Endothelial cell of umbilical vein (primary cell): ENCODE data around the gene CLDN8. TPM values are rescaled to one million over a fixed set of nuclear protein-coding genes. Genes with fewer than 3 reads are reported as not detected.

ENCODE experiments used
- BruUV-seq: library from RNA; stranded (reverse); fragments of 400-500 nt; replicated peaks from 2 replicates; lab custom pipeline; 2021; lab: Mats Ljungman, UMichigan
- CTCF ChIA-PET: fragments of 300-600, 350-600 bp; sonication (Branson Sonifier 250); formaldehyde crosslinking; loops from one replicate; lab custom pipeline; 2021; ENCODE audit warnings: antibody characterized with exemption, inconsistent platforms; lab: Charles Lee
- POLR2A ChIA-PET: fragments of 300-600, 350-600 bp; sonication (Branson Sonifier 250); formaldehyde crosslinking; loops from one replicate; lab custom pipeline; 2021; ENCODE audit warnings: antibody characterized with exemption, inconsistent platforms; lab: Charles Lee
- DNase-seq: peaks from one replicate; pipeline ENCODE4 v3.0.0-alpha.2; 2011; ENCODE audit warnings: low read depth, low spot score
- FAIRE-seq: peaks from 2 replicates; lab custom pipeline; 2011; peaks lifted over from hg19 to GRCh38; lab: Jason Lieb, UNC
- H2AFZ ChIP-seq: 2 replicates; pipeline ENCODE4 v1.6.0; 2012; ENCODE audit warnings: low read depth, low read length, control low read depth, inconsistent platforms
- H3K27ac ChIP-seq: 2 replicates; pipeline ENCODE4 v1.5.1; 2011; ENCODE audit warnings: low read depth, mild to moderate bottlenecking, control low read depth, low read length, moderate library complexity; ENCODE audit not compliant: insufficient read depth
- H3K27me3 ChIP-seq, 2 experiments: 2 replicates each; pipeline versions ENCODE4 v1.6.0 to v1.6.1; 2011; ENCODE audit warnings: low read length in 2 of 2, mixed read lengths in 1 of 2; ENCODE audit not compliant: control insufficient read depth in 2 of 2, insufficient read depth in 2 of 2
- H3K36me3 ChIP-seq, 2 experiments: 2 replicates in 1 of 2; 3 replicates in 1 of 2; pipeline ENCODE4 v1.5.1; 2011; ENCODE audit warnings: low read length in 2 of 2, mild to moderate bottlenecking in 1 of 2, moderate library complexity in 1 of 2; ENCODE audit not compliant: control insufficient read depth in 2 of 2, insufficient read depth in 2 of 2; ENCODE audit errors: extremely low read depth in 1 of 2
- H3K4me1 ChIP-seq: 3 replicates; pipeline ENCODE4 v1.5.1; 2011; ENCODE audit warnings: mild to moderate bottlenecking, low read length; ENCODE audit not compliant: control insufficient read depth, insufficient read depth; ENCODE audit errors: extremely low read depth
- H3K4me2 ChIP-seq: 2 replicates; pipeline ENCODE4 v1.6.1; 2011; ENCODE audit warnings: low read length, control low read depth, mixed read lengths; ENCODE audit not compliant: insufficient read depth
- H3K4me3 ChIP-seq, 3 experiments: fragments of 200-600 bp in 1 of 3; sonication (generic), shearing (Covaris generic) in 1 of 3; replicated peaks in 1 of 3; 2 replicates each; pipeline ENCODE4 v1.5.1; 2011 to 2016; ENCODE audit warnings: control low read depth in 3 of 3, low read length in 3 of 3, mild to moderate bottlenecking in 2 of 3, inconsistent platforms in 1 of 3, low read depth in 1 of 3, moderate library complexity in 1 of 3; ENCODE audit not compliant: insufficient read depth in 1 of 3
- H3K79me2 ChIP-seq: 2 replicates; pipeline ENCODE4 v1.6.0; 2012; ENCODE audit warnings: low read length, inconsistent platforms; ENCODE audit not compliant: control insufficient read depth, insufficient read depth
- H3K9ac ChIP-seq: replicated peaks from 2 replicates; pipeline ENCODE3; 2011; ENCODE audit warnings: low read length, control low read depth; ENCODE audit not compliant: insufficient read depth; ENCODE audit errors: extremely low read depth
- H3K9me1 ChIP-seq: replicated peaks from 3 replicates; pipeline ENCODE4 v1.6.0; 2011; ENCODE audit warnings: mild to moderate bottlenecking, low read length; ENCODE audit not compliant: control insufficient read depth, insufficient read depth; ENCODE audit errors: extremely low read depth
- H3K9me3 ChIP-seq: replicated peaks from 2 replicates; pipeline ENCODE4 v1.5.1; 2012; ENCODE audit warnings: low read length, inconsistent platforms; ENCODE audit not compliant: control insufficient read depth, insufficient read depth
- H4K20me1 ChIP-seq: replicated peaks from 2 replicates; pipeline ENCODE3; 2011; ENCODE audit warnings: mild to moderate bottlenecking, low read length; ENCODE audit not compliant: control insufficient read depth, insufficient read depth; ENCODE audit errors: extremely low read depth
- CTCF ChIP-seq, 2 donors: IDR thresholded peaks; 1 replicate in 1 of 2; 2 replicates in 1 of 2; pipeline ENCODE4 v1.5.1; 2011; ENCODE audit warnings: low read length in 2 of 2, mild to moderate bottlenecking in 2 of 2, moderate library complexity in 2 of 2, control low read depth in 1 of 2, inconsistent platforms in 1 of 2, low read depth in 1 of 2; ENCODE audit not compliant: insufficient read depth in 1 of 2; ENCODE audit errors: extremely low read depth in 1 of 2
- EZH2 ChIP-seq: IDR thresholded peaks from 2 replicates; pipeline ENCODE4 v1.6.1; 2012; ENCODE audit warnings: borderline replicate concordance, low read depth, mild to moderate bottlenecking, moderate library complexity, low read length, inconsistent platforms; ENCODE audit not compliant: severe bottlenecking
- FOS ChIP-seq: IDR thresholded peaks from 2 replicates; pipeline ENCODE4 v1.6.1; 2011; ENCODE audit warnings: mild to moderate bottlenecking, low read length, moderate library complexity, borderline replicate concordance; ENCODE audit not compliant: insufficient read depth
- GATA2 ChIP-seq: IDR thresholded peaks from 2 replicates; pipeline ENCODE4 v1.7.0; 2011; ENCODE audit warnings: low read depth, mild to moderate bottlenecking, moderate library complexity, mixed read lengths, low read length; ENCODE audit not compliant: insufficient read length, insufficient read depth
- JUN ChIP-seq: IDR thresholded peaks from 2 replicates; pipeline ENCODE4 v1.6.1; 2011; ENCODE audit warnings: borderline replicate concordance, low read depth; ENCODE audit not compliant: insufficient read length, insufficient read depth
- MAX ChIP-seq: IDR thresholded peaks from 2 replicates; pipeline ENCODE4 v1.6.1; 2011; ENCODE audit not compliant: insufficient read depth, insufficient read length
- MYC ChIP-seq: IDR thresholded peaks from one replicate; pipeline ENCODE4 v1.6.1; 2011; ENCODE audit warnings: mild to moderate bottlenecking, low read depth, low read length
- POLR2A ChIP-seq: IDR thresholded peaks from 2 replicates; pipeline ENCODE4 v1.6.1; 2012; ENCODE audit warnings: low read depth, mild to moderate bottlenecking, control low read depth, low read length
- POLR2AphosphoS5 ChIP-seq: IDR thresholded peaks from 2 replicates; pipeline ENCODE4 v1.6.1; 2012; ENCODE audit warnings: low read depth, mild to moderate bottlenecking, control low read depth, low read length, moderate library complexity; ENCODE audit not compliant: insufficient read depth
- dilution Hi-C: fragments of 300-500 bp; cut with MboI; formaldehyde crosslinking; loops from one replicate; pipeline ENCODE4 v1.15.0; 2019; ENCODE audit warnings: low sequenced_read_pairs; ENCODE audit not compliant: extremely low pct_ligation_motif_present
- intact Hi-C: fragments of 100-400 bp; cut with micrococcal nuclease; formaldehyde crosslinking; loops from one replicate; pipeline ENCODE4 v1.10.0; 2022
- polyA plus RNA-seq, 4 experiments: library from polyadenylated mRNA; depleted of rRNA in 3 of 4; stranded (reverse) in 3 of 4; unstranded in 1 of 4; fragments of >200 nt; gene quantifications; 2 replicates each; pipeline versions ENCODE4 v1.2.1 to v1.2.3, GENCODE V29; 2011 to 2012; ENCODE audit warnings: missing spikeins in 1 of 4
- total RNA-seq: library from RNA; stranded (reverse); gene quantifications from 2 replicates; pipeline ENCODE4 v1.2.3, GENCODE V29; 2021

CLDN8 gene
- total and polyA plus RNA-seq, 2 donors (not counting 3 experiments of a cell fraction or from before 2014, with no cell fraction given), result not detected

DNA sequence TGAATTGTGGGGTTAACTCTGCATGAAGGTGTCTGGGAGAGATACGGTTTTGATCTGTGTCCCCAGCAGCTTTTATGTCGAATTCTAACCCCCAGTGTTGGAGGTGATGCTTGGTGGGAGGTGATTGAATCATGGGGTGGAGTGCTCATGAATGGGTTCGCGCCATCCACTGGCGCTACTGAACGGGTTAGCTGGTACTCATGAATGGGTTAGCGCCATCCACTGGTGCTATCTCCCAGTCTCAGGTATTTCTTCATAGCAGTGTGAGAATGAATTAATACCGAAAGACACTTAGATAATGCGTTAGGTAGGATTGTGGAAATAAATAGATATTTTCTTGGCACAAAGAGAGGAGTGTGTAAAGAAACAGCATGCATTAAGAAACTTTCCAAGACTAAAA, 32.9 kb upstream of the CLDN8 start:
- DNase-seq (no peak), FAIRE-seq (no peak)
- Histone ChIP-seq H3K79me2 (no peaks in the 10 kb centered on the region), H3K27ac (no peak overlapping the region), H3K9ac (no peak overlapping the region), H3K36me3 (no peaks in the 10 kb centered on the region), H3K9me3 (peaks cover 5% of the 10 kb centered on the region), H3K27me3 (no peaks in the 10 kb centered on the region), H3K4me1 (no peaks in the 10 kb centered on the region), H3K4me2 (no peak overlapping the region), H4K20me1 (no peaks in the 10 kb centered on the region), H2AFZ (no peak overlapping the region), H3K9me1 (no peaks in the 10 kb centered on the region), H3K4me3 (no peak overlapping the region)
- no peak for TF ChIP-seq POLR2AphosphoS5
- no peak for TF ChIP-seq FOS
- TF ChIP-seq JUN, result no peak
- TF ChIP-seq MYC, result no peak
- no peak for TF ChIP-seq MAX
- TF ChIP-seq EZH2, result no peak
- TF ChIP-seq POLR2A, result no peak
- ChIA-PET POLR2A (no interaction called here), CTCF (no interaction called here)
- intact Hi-C loops, result no loop called here
- dilution Hi-C loops, result no loop called here
- BruUV-seq, result no TSS peak

DNA sequence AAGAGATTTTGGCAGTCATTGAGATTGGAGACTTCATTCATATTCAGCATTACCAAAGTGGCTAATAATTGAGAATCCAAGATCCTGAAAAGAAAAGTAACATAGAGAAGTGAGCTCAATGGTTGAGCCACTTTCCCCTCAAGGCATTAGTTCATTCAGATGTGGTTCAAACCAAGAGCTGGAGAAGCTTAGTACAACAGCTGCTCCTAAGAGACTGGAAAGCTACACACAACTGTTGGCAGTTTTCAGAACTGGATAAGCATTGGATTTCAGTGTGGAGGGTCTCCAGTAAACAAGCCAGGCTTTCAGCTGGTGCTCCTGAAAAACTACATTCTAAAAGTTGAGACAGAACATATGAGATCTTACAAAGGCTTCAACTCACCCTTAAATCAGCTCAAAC, 29.2 kb upstream of the CLDN8 start:
- peaks cover 10% of the 10 kb centered on the region for H3K9me3 ChIP-seq
- no peaks in the 10 kb centered on the region for H3K79me2 ChIP-seq
- no TSS peak for BruUV-seq
- ChIA-PET POLR2A (no interaction called here), CTCF (no interaction called here)
- H3K27ac ChIP-seq, result no peak overlapping the region
- dilution Hi-C loops, result no loop called here
- no peaks in the 10 kb centered on the region for H4K20me1 ChIP-seq
- H2AFZ ChIP-seq, result no peak overlapping the region
- H3K9me1 ChIP-seq, result no peaks in the 10 kb centered on the region
- DNase-seq (no peak), FAIRE-seq (no peak)
- no peak overlapping the region for H3K9ac ChIP-seq
- H3K4me1 ChIP-seq, result no peaks in the 10 kb centered on the region
- H3K4me3 ChIP-seq, result no peak overlapping the region
- H3K4me2 ChIP-seq, result no peak overlapping the region
- TF ChIP-seq POLR2A, result no peak
- no peak for TF ChIP-seq POLR2AphosphoS5
- no peak for TF ChIP-seq FOS
- TF ChIP-seq GATA2, result no peak
- no peak for TF ChIP-seq MAX
- no peak for TF ChIP-seq JUN
- TF ChIP-seq MYC, result no peak
- TF ChIP-seq CTCF (IDR thresholded peaks at IDR 0.05; ENCODE audit: extremely low read depth in 1 of 2, insufficient read depth in 1 of 2, low read depth in 1 of 2, low read length in 2 of 2), result no peak
- TF ChIP-seq EZH2, result no peak
- no peaks in the 10 kb centered on the region for H3K27me3 ChIP-seq
- intact Hi-C loops, result no loop called here
- H3K36me3 ChIP-seq, result no peaks in the 10 kb centered on the region
